Keratinocyte (primary cell): ENCODE results near the gene TMEM190.

Experiments
- EZH2 ChIP-seq: IDR thresholded peaks from one replicate; pipeline ENCODE4 v1.6.1; 2012; ENCODE audit warnings: inconsistent platforms, mild to moderate bottlenecking, low read length, moderate library complexity
- TF ChIP-seq, protein P1 (sequence below), 3 experiments: IDR thresholded peaks in 1 of 3; conservative IDR thresholded peaks in 1 of 3; optimal IDR thresholded peaks in 1 of 3; 2 replicates in 2 of 3; 3 replicates in 1 of 3; pipeline versions ENCODE3 to v1.5.1; 2011; ENCODE audit warnings: low read length in 3 of 3, mild to moderate bottlenecking in 3 of 3, moderate library complexity in 2 of 3, control low read depth in 1 of 3, inconsistent platforms in 1 of 3; ENCODE audit not compliant: insufficient read depth in 2 of 3; ENCODE audit errors: extremely low read depth in 1 of 3

DNA sequence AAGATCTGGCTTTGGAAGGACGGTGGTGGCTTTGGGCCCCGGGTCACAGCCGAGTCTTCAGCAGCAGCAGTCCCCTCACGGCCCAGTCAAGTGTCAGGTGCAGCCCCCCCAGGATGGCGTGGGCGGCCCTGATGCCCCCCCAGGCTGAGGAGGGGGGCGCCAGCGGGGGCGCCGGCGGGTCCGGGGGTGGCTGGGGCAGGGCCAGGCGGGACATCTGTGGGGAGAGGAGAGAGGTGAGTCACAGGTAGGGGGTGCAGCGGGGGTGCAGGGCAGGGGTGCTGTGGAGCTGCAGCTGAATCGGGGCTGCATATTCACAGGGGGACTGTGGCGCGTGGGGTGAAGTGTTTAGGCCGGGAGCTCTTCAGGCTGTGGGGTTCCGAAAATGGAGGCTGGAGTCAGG lies 10.7 kb upstream of the TMEM190 start:
- TF ChIP-seq, protein P1, sequence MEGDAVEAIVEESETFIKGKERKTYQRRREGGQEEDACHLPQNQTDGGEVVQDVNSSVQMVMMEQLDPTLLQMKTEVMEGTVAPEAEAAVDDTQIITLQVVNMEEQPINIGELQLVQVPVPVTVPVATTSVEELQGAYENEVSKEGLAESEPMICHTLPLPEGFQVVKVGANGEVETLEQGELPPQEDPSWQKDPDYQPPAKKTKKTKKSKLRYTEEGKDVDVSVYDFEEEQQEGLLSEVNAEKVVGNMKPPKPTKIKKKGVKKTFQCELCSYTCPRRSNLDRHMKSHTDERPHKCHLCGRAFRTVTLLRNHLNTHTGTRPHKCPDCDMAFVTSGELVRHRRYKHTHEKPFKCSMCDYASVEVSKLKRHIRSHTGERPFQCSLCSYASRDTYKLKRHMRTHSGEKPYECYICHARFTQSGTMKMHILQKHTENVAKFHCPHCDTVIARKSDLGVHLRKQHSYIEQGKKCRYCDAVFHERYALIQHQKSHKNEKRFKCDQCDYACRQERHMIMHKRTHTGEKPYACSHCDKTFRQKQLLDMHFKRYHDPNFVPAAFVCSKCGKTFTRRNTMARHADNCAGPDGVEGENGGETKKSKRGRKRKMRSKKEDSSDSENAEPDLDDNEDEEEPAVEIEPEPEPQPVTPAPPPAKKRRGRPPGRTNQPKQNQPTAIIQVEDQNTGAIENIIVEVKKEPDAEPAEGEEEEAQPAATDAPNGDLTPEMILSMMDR (optimal IDR thresholded peaks at IDR 0.05 in 1 of 3, IDR thresholded peaks at IDR 0.05 in 1 of 3, conservative IDR thresholded peaks at IDR 0.05 in 1 of 3; ENCODE audit: extremely low read depth in 1 of 3, insufficient read depth in 2 of 3, low read length in 3 of 3) = no peak
- no peak for TF ChIP-seq EZH2
